HEK293 (cell line): ENCODE results near the gene PRRT3.

Experiments
- CTCF ChIA-PET: fragments of 350-600 bp; formaldehyde crosslinking; extraction: SDS; loops from one replicate; lab custom pipeline; 2021; ENCODE audit warnings: antibody characterized with exemption; lab: Yijun Ruan, JAX
- POLR2A ChIA-PET: fragments of 300-600 bp; formaldehyde crosslinking; extraction: SDS; loops from one replicate; lab custom pipeline; 2020; ENCODE audit warnings: antibody characterized with exemption, inconsistent platforms; lab: Yijun Ruan, JAX
- H3K27ac ChIP-seq: fragments of 200-500 bp; sonication (Bioruptor generic); 2 replicates; pipeline ENCODE4 v1.5.1; 2014; ENCODE audit warnings: low read depth, low read length, control low read depth, inconsistent platforms; ENCODE audit errors: extremely low read depth
- H3K36me3 ChIP-seq, 2 experiments: fragments of 200-500 bp in 1 of 2; sonication (Bioruptor generic) in 1 of 2; 1 replicate in 1 of 2; 2 replicates in 1 of 2; pipeline ENCODE4 v1.5.1; 2014 to 2017; ENCODE audit warnings: inconsistent platforms in 2 of 2, low read length in 2 of 2; ENCODE audit not compliant: control insufficient read depth in 2 of 2, insufficient read depth in 1 of 2
- H3K4me1 ChIP-seq: fragments of 200-500 bp; sonication (Bioruptor generic); 2 replicates; pipeline ENCODE4 v1.5.1; 2014; ENCODE audit warnings: mild to moderate bottlenecking, low read length, inconsistent platforms; ENCODE audit not compliant: control insufficient read depth, insufficient read depth
- H3K4me3 ChIP-seq: 2 replicates; pipeline ENCODE4 v1.5.1; 2011; ENCODE audit warnings: low read depth, mild to moderate bottlenecking, control low read depth, low read length, moderate library complexity
- H3K9me3 ChIP-seq: fragments of 200-500 bp; sonication (Bioruptor generic); 2 replicates; pipeline ENCODE4 v1.5.1; 2014; ENCODE audit warnings: low read depth, low read length, inconsistent platforms; ENCODE audit not compliant: control insufficient read depth, insufficient read depth
- EGR2 ChIP-seq: fragments of 450-650 bp; formaldehyde crosslinking; IDR thresholded peaks from 2 replicates; pipeline ENCODE4 v1.5.1; 2016; ENCODE audit warnings: low read depth, missing biosample characterization, missing genetic modification characterization
- SETDB1 ChIP-seq: IDR thresholded peaks from one replicate; pipeline ENCODE4 v1.6.1; 2017; ENCODE audit warnings: mild to moderate bottlenecking, low read length, moderate library complexity, mixed read lengths; ENCODE audit not compliant: insufficient read length
- SP2 ChIP-seq: fragments of 450-650 bp; formaldehyde crosslinking; IDR thresholded peaks from 2 replicates; pipeline ENCODE4 v1.5.1; 2016; ENCODE audit warnings: missing biosample characterization, missing genetic modification characterization
- ZBTB20 ChIP-seq: fragments of 450-650 bp; formaldehyde crosslinking; IDR thresholded peaks from 2 replicates; pipeline ENCODE4 v1.5.1; 2016; ENCODE audit warnings: missing biosample characterization, missing genetic modification characterization
- ZEB2 ChIP-seq: fragments of 450-650 bp; formaldehyde crosslinking; IDR thresholded peaks from 2 replicates; pipeline ENCODE4 v1.5.1; 2016; ENCODE audit warnings: missing biosample characterization, missing genetic modification characterization
- ZNF423 ChIP-seq: fragments of 450-650 bp; formaldehyde crosslinking; IDR thresholded peaks from 2 replicates; pipeline ENCODE4 v1.5.1; 2016; ENCODE audit warnings: missing biosample characterization, missing genetic modification characterization
- ZNF433 ChIP-seq: fragments of 450-650 bp; formaldehyde crosslinking; IDR thresholded peaks from 2 replicates; pipeline ENCODE4 v1.5.1; 2016; ENCODE audit warnings: missing biosample characterization, missing genetic modification characterization, low read depth
- ZNF521 ChIP-seq: fragments of 450-650 bp; formaldehyde crosslinking; IDR thresholded peaks from 2 replicates; pipeline ENCODE4 v1.5.1; 2017; ENCODE audit warnings: missing biosample characterization, mild to moderate bottlenecking, missing genetic modification characterization
- ZNF610 ChIP-seq: fragments of 450-650 bp; formaldehyde crosslinking; IDR thresholded peaks from 2 replicates; pipeline ENCODE4 v1.5.1; 2016; ENCODE audit warnings: missing biosample characterization, missing genetic modification characterization, borderline replicate concordance
- ZNF776 ChIP-seq: fragments of 450-650 bp; formaldehyde crosslinking; IDR thresholded peaks from 2 replicates; pipeline ENCODE4 v1.5.0; 2017; ENCODE audit warnings: missing biosample characterization, missing genetic modification characterization, borderline replicate concordance
- TF ChIP-seq, protein P1 (sequence below): fragments of 450-650 bp; formaldehyde crosslinking; optimal IDR thresholded peaks from 2 replicates; pipeline ENCODE3; 2016; ENCODE audit warnings: missing biosample characterization, mild to moderate bottlenecking, missing genetic modification characterization
- TF ChIP-seq, protein P2 (sequence below): sonication (generic); formaldehyde crosslinking; IDR thresholded peaks from 2 replicates; pipeline ENCODE4 v1.8.1; 2022; ENCODE audit warnings: mild to moderate bottlenecking, moderate library complexity, missing genetic modification reagents
- TF ChIP-seq, protein P3 (sequence below): fragments of 450-650 bp; formaldehyde crosslinking; IDR thresholded peaks from 2 replicates; pipeline ENCODE4 v1.5.1; 2016; ENCODE audit warnings: missing biosample characterization, missing genetic modification characterization, low read depth
- TF ChIP-seq, protein P4 (sequence below): fragments of 450-650 bp; IDR thresholded peaks from 2 replicates; pipeline ENCODE4 v1.5.1; 2018; ENCODE audit warnings: missing biosample characterization, missing genetic modification characterization

The PRRT3 gene

DNA sequence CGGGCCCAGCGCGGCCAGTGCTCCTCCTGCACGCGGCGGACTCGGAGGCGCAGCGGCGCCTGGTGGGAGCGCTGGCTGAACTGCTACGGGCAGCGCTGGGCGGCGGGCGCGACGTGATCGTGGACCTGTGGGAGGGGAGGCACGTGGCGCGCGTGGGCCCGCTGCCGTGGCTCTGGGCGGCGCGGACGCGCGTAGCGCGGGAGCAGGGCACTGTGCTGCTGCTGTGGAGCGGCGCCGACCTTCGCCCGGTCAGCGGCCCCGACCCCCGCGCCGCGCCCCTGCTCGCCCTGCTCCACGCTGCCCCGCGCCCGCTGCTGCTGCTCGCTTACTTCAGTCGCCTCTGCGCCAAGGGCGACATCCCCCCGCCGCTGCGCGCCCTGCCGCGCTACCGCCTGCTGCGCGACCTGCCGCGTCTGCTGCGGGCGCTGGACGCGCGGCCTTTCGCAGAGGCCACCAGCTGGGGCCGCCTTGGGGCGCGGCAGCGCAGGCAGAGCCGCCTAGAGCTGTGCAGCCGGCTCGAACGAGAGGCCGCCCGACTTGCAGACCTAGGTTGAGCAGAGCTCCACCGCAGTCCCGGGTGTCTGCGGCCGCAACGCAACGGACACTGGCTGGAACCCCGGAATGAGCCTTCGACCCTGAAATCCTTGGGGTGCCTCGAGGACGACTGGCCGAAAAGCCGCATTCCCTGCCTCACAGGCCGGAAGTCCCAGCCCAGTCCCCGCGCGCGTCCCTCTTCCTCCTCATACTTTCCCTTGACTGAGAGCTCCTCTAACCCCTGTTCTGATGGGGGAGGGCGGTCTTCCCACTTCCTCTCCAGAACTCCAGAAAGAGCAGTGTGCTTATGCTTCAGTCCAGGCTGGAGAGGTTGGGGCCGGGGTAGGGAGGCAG lies 36.7 kb downstream of the PRRT3 start:
- H3K36me3 ChIP-seq, result no peaks in the 10 kb centered on the region
- ChIA-PET CTCF (interaction anchor here (0.7 to 0.9 kb wide), 2 partner anchors 22 to 67 kb away, joined by 3 read pairs; no protein-coding TSS in a partner anchor), POLR2A (interaction anchor here (1.4 to 2.6 kb wide), 7 partner anchors 11 to 31 kb away, joined by 4 to 23 read pairs (median 6); partner anchors contain the start of genes CRELD1, IL17RE and JAGN1)
- TF ChIP-seq, protein P1, sequence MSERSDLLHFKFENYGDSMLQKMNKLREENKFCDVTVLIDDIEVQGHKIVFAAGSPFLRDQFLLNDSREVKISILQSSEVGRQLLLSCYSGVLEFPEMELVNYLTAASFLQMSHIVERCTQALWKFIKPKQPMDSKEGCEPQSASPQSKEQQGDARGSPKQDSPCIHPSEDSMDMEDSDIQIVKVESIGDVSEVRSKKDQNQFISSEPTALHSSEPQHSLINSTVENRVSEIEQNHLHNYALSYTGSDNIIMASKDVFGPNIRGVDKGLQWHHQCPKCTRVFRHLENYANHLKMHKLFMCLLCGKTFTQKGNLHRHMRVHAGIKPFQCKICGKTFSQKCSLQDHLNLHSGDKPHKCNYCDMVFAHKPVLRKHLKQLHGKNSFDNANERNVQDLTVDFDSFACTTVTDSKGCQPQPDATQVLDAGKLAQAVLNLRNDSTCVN (tag by site-specific recombination), result peak; percentile 28
- TF ChIP-seq ZNF610 (no peak), EGR2 (tag by site-specific recombination) (0 out of 2 replicates have a peak, but pooled peaks have one; percentile 23), ZBTB20 (tag by site-specific recombination) (peak; percentile 99), ZNF423 (tag by site-specific recombination) (0 out of 2 replicates have a peak, but pooled peaks have one; percentile 50), SP2 (tag by site-specific recombination) (peak; percentile 64)
- TF ChIP-seq, protein P2, sequence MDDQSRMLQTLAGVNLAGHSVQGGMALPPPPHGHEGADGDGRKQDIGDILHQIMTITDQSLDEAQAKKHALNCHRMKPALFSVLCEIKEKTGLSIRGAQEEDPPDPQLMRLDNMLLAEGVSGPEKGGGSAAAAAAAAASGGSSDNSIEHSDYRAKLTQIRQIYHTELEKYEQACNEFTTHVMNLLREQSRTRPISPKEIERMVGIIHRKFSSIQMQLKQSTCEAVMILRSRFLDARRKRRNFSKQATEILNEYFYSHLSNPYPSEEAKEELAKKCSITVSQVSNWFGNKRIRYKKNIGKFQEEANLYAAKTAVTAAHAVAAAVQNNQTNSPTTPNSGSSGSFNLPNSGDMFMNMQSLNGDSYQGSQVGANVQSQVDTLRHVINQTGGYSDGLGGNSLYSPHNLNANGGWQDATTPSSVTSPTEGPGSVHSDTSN, result peak; percentile 49; the same call in 1 of the 2 replicates
- TF ChIP-seq, protein P3, sequence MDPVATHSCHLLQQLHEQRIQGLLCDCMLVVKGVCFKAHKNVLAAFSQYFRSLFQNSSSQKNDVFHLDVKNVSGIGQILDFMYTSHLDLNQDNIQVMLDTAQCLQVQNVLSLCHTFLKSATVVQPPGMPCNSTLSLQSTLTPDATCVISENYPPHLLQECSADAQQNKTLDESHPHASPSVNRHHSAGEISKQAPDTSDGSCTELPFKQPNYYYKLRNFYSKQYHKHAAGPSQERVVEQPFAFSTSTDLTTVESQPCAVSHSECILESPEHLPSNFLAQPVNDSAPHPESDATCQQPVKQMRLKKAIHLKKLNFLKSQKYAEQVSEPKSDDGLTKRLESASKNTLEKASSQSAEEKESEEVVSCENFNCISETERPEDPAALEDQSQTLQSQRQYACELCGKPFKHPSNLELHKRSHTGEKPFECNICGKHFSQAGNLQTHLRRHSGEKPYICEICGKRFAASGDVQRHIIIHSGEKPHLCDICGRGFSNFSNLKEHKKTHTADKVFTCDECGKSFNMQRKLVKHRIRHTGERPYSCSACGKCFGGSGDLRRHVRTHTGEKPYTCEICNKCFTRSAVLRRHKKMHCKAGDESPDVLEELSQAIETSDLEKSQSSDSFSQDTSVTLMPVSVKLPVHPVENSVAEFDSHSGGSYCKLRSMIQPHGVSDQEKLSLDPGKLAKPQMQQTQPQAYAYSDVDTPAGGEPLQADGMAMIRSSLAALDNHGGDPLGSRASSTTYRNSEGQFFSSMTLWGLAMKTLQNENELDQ, result no peak
- TF ChIP-seq, protein P4, sequence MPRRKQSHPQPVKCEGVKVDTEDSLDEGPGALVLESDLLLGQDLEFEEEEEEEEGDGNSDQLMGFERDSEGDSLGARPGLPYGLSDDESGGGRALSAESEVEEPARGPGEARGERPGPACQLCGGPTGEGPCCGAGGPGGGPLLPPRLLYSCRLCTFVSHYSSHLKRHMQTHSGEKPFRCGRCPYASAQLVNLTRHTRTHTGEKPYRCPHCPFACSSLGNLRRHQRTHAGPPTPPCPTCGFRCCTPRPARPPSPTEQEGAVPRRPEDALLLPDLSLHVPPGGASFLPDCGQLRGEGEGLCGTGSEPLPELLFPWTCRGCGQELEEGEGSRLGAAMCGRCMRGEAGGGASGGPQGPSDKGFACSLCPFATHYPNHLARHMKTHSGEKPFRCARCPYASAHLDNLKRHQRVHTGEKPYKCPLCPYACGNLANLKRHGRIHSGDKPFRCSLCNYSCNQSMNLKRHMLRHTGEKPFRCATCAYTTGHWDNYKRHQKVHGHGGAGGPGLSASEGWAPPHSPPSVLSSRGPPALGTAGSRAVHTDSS (tag by site-specific recombination), result 0 out of 2 replicates have a peak, but pooled peaks have one; percentile 17
- peak overlapping the region; percentile 54; the same call in 1 of the 2 replicates for H3K27ac ChIP-seq
- no peaks in the 10 kb centered on the region for H3K9me3 ChIP-seq
- H3K4me3 ChIP-seq, result peak overlapping the region; percentile 4
- H3K4me1 ChIP-seq, result peaks cover 19% of the 10 kb centered on the region

DNA sequence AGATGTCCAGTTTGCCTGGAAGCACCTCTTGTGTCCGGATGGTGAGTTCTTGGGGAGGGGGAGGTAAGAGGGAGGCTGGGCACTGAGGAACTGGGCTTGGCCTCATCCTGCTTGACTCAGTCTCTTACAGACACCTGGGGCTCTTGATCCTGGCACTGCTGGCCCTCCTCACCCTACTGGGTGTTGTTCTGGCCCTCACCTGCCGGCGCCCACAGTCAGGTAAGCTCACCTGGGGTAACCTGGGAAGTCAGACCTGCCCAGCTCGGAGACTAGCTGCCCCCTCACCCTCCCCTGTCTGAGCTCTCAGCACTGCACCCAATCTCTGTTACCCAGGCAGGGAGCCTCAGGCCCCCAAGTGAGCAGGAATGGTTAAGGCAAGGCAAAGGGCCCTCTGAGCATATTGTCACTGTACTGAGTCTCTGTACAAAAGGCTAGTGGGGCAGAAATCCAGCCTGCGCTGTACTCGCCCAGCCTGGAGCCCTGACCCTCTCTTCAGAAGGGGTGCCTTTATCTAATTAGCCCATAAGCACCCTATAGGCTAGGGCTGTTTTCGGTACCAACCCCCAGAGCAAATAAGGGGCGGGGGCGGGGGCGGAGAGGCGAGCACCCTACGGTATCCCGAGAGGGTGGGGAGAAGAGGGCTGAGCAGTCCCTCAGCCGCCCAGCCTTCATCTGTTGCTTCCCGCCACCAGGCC lies 37.5 kb downstream of the PRRT3 start:
- Histone ChIP-seq H3K9me3 (no peaks in the 10 kb centered on the region), H3K27ac (no peak overlapping the region), H3K36me3 (no peaks in the 10 kb centered on the region), H3K4me3 (no peak overlapping the region), H3K4me1 (peaks cover 19% of the 10 kb centered on the region)
- POLR2A ChIA-PET, result interaction anchor here (0.6 kb wide), 2 partner anchors 13 to 751 kb away, joined by 4 to 8 read pairs; no protein-coding TSS in a partner anchor
- CTCF ChIA-PET, result no interaction called here
- TF ChIP-seq ZEB2 (tag by site-specific recombination) (peak; percentile 49; the same call in 1 of the 2 replicates), ZNF776 (tag by site-specific recombination) (no peak), ZNF433 (tag by site-specific recombination) (no peak), SETDB1 (no peak), ZNF521 (no peak)
